ENCODE data around the gene OOSP2. TPM values are rescaled to one million over a fixed set of nuclear protein-coding genes. Genes with fewer than 3 reads are reported as not detected.

The OOSP2 gene
- not detected in 2 replicates for total RNA-seq (2014; rRNA removed; shearing (Covaris generic))

DNA sequence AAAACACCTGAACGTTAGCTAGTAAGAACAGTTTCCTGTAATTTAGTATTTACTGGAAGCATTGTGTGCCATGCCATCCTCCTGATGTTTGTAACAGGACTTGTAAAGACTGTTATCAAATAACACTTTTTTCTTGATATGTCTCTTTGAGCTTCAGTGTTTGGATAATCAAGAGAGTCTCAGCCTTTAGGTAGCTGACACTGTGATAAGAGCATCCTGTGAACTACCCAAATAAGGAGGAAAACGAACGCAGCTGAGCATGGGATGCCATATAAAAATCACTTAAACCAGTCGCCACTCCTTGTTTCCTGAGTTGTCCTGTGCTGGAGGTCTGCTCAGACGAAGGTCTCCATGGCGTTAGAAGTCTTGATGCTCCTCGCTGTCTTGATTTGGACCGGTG, at the start of gene OOSP2:
Gene OOSP2, plus strand, starts transcription at position 301 of the 400 bp plus-strand sequence. Its CDS starts 51 bp downstream, at position 352.

DNA sequence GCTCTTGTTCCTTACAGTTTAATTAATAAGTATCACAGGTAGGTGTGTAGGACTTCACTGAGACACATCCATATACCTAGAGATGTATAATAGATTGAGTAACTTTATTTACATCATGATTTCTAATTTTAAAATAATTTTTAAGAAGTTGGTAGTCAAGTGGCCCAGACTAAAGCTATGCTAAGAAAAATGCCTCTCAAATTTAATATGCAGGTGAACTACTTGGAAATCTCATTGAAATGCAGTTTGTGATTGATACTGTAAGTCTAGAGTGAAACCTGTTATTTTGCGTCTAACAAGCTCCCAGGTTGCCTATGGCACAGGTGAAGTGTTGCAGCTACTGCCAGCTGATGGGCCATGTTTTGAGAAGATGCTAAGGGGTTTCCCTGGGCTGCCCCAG, 23.3 kb upstream of the OOSP2 start, which contains the start of gene OOSP4B:
Gene OOSP4B, plus strand, starts transcription at position 301 of the 400 bp plus-strand sequence.

DNA sequence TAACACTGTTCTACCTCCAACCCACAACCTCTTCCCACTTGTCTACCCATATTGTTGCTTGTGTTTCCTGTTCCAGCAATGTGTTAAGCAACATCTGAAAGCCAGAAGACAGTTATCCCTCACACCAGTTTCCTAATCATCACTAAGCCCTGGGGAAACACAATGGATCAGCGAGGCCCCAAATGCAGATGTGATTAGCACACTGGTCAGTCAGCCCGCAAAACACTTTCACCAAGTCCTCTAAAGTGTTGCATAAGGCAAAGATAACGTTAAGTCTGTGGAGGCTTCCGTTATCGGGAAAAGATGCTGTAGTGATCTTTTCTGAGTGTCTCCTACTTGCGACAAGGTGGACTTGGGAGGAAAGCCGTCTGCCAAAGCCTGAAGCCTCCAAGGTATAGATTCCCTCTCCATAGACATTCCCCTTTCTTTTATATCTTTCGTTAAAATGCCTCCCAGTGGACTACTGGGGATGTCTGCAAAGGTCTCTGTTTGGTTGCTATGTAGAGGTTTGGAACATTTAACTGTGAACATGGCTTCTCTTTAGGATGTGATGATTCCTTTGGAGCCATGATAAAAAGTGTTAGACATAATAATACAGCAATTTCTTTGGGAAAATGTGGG, 16.2 kb downstream of the OOSP2 start, which contains the start of gene MS4A3:
Gene MS4A3, plus strand, starts transcription at position 317 of the 621 bp plus-strand sequence. CDS start 4,496 bp downstream, outside the sequence.

GRCh38 chr11:60088364-60088763, 48.2 kb downstream of the OOSP2 start, which contains the start of gene MS4A2:
Gene MS4A2 (plus strand): TSS chr11:60088664. CDS start chr11:60088766, 102 bp downstream.

Other genes starting within 250 kb of the OOSP2 start
- 88.9 and 99.5 TPM in 2 replicates for gene MRPL16, start 229.6 kb upstream of the OOSP2 start, total RNA-seq (2014; rRNA removed; shearing (Covaris generic))
- not detected in 2 replicates for gene CBLIF, start 194.9 kb upstream of the OOSP2 start, total RNA-seq (2014; rRNA removed; shearing (Covaris generic))
- 2.2 and 8.6 TPM in 2 replicates for gene TCN1, start 173.9 kb upstream of the OOSP2 start, total RNA-seq (2014; rRNA removed; shearing (Covaris generic))
- not detected in 2 replicates for gene OOSP3, start 161.6 kb upstream of the OOSP2 start, total RNA-seq (2014; rRNA removed; shearing (Covaris generic))
- not detected in 2 replicates for gene OOSP1, start 102.0 kb upstream of the OOSP2 start, total RNA-seq (2014; rRNA removed; shearing (Covaris generic))
- gene OOSP4A, start 76.4 kb upstream of the OOSP2 start, total RNA-seq (2014; rRNA removed; shearing (Covaris generic)), result not detected in 2 replicates
- gene OOSP4B, start 23.2 kb upstream of the OOSP2 start, total RNA-seq (2014; rRNA removed; shearing (Covaris generic)), result not detected in 2 replicates
- gene MS4A3, start 16.3 kb downstream of the OOSP2 start, total RNA-seq (2014; rRNA removed; shearing (Covaris generic)), result not detected in 2 replicates
- gene MS4A2, start 48.3 kb downstream of the OOSP2 start, total RNA-seq (2014; rRNA removed; shearing (Covaris generic)), result not detected in 2 replicates
- not detected in 2 replicates for gene MS4A6A, start 142.7 kb downstream of the OOSP2 start, total RNA-seq (2014; rRNA removed; shearing (Covaris generic))
- not detected in 2 replicates for gene MS4A4E, start 202.7 kb downstream of the OOSP2 start, total RNA-seq (2014; rRNA removed; shearing (Covaris generic))
- gene MS4A4A, start 240.3 kb downstream of the OOSP2 start, total RNA-seq (2014; rRNA removed; shearing (Covaris generic)), result not detected in 2 replicates